ENCODE measurements around the gene PPP1R3A. TPM values are rescaled to one million over a fixed set of nuclear protein-coding genes. Genes with fewer than 3 reads are reported as not detected.

Gene PPP1R3A, protein sequence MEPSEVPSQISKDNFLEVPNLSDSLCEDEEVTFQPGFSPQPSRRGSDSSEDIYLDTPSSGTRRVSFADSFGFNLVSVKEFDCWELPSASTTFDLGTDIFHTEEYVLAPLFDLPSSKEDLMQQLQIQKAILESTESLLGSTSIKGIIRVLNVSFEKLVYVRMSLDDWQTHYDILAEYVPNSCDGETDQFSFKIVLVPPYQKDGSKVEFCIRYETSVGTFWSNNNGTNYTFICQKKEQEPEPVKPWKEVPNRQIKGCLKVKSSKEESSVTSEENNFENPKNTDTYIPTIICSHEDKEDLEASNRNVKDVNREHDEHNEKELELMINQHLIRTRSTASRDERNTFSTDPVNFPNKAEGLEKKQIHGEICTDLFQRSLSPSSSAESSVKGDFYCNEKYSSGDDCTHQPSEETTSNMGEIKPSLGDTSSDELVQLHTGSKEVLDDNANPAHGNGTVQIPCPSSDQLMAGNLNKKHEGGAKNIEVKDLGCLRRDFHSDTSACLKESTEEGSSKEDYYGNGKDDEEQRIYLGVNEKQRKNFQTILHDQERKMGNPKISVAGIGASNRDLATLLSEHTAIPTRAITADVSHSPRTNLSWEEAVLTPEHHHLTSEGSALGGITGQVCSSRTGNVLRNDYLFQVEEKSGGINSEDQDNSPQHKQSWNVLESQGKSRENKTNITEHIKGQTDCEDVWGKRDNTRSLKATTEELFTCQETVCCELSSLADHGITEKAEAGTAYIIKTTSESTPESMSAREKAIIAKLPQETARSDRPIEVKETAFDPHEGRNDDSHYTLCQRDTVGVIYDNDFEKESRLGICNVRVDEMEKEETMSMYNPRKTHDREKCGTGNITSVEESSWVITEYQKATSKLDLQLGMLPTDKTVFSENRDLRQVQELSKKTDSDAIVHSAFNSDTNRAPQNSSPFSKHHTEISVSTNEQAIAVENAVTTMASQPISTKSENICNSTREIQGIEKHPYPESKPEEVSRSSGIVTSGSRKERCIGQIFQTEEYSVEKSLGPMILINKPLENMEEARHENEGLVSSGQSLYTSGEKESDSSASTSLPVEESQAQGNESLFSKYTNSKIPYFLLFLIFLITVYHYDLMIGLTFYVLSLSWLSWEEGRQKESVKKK
- not detected in 5 replicates for total RNA-seq (2022; extraction: Qiagen RNA extraction)

DNA sequence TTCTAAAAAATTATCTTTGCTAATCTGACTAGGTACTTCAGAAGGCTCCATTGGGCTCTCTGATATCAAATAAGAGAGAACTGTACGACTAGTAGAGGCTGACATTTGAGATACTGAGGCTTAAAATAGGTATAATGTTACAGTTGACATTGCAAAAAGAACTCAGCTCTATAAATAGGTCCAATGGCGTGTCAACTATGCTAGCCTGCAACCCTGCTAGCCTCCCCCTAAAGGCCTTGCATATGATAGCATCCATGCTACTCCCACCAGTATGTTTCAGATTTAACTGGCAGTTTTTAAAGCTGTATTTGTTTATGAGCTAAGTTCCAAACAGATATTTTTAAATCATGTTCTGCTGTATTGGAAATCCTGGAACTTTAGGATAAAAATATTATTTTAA lies at the start of gene PPP1R3A:
Gene PPP1R3A, minus strand, starts transcription at position 64 of the 400 bp plus-strand sequence. Its CDS starts 13 bp downstream, at position 51.

All from A549 treated with Mapracorat at 1 μM for 4 hours (cell line).